Prostate gland (tissue), 2 donors: ENCODE results near the gene GPR52. TPM values are rescaled to one million over a fixed set of nuclear protein-coding genes. Genes with fewer than 3 reads are reported as not detected.

Experiments used
- DNase-seq: peaks from one replicate; pipeline ENCODE4 v3.0.0-alpha.2; 2019; ENCODE audit warnings: low spot score
- H3K27ac ChIP-seq, 2 donors: fragments of 200-600 bp; sonication (generic); 2 replicates each; pipeline ENCODE4 v1.5.1; 2017 to 2019
- H3K27me3 ChIP-seq: fragments of 200-600 bp; sonication (generic); replicated peaks from 2 replicates; pipeline ENCODE4 v1.5.1; 2019; ENCODE audit not compliant: insufficient read depth
- H3K36me3 ChIP-seq, 2 donors: fragments of 200-600 bp; sonication (generic); 1 replicate in 1 of 2; 2 replicates in 1 of 2; pipeline versions ENCODE4 v1.5.1 to v1.8.1; 2017 to 2019
- H3K4me1 ChIP-seq: fragments of 200-600 bp; sonication (generic); replicated peaks from 2 replicates; pipeline ENCODE4 v1.5.1; 2019
- H3K4me3 ChIP-seq, 2 donors: fragments of 200-600 bp; sonication (generic); 2 replicates each; pipeline ENCODE4 v1.5.1; 2017 to 2019
- H3K9me3 ChIP-seq: fragments of 200-600 bp; sonication (generic); 2 replicates; pipeline ENCODE4 v1.5.1; 2017
- CTCF ChIP-seq, 4 experiments: fragments of 200-600 bp in 2 of 4; fragments of 450-650 bp in 2 of 4; sonication (generic) in 2 of 4; IDR thresholded peaks; 1 replicate in 3 of 4; 2 replicates in 1 of 4; pipeline ENCODE4 v1.5.1; 2016 to 2019; ENCODE audit warnings: antibody characterized with exemption in 4 of 4, mild to moderate bottlenecking in 2 of 4, moderate library complexity in 2 of 4
- POLR2A ChIP-seq: fragments of 450-650 bp; IDR thresholded peaks from one replicate; pipeline ENCODE4 v1.6.1; 2016; ENCODE audit warnings: antibody characterized with exemption, mild to moderate bottlenecking
- POLR2AphosphoS5 ChIP-seq: sonication (generic); formaldehyde crosslinking; IDR thresholded peaks from one replicate; pipeline ENCODE4 v1.6.1; 2017; ENCODE audit warnings: antibody characterized with exemption
- WGBS: methylation state at CpG from one replicate; pipeline ENCODE4 v1.1.5; 2018; 5-methylcytosine and 5-hydroxymethylcytosine counted together
- intact Hi-C: fragments of 100-400 bp; cut with DNase I; formaldehyde crosslinking; loops from one replicate; pipeline ENCODE4 v1.14.2; 2022
- total RNA-seq, 2 donors: library from RNA; depleted of rRNA; stranded (reverse); fragments of >200 nt; gene quantifications; one replicate each; pipeline ENCODE4 v1.1.0, GENCODE V29; 2016

GPR52 gene
- total RNA-seq, 2 donors from 2014 or later, result 0.18 to 6.0 TPM

GRCh38 chr1:174469052-174469451 lies 21.3 kb downstream of the GPR52 start:
- no peaks in the 10 kb centered on the region for H3K4me1 ChIP-seq
- H3K27me3 ChIP-seq, result no peaks in the 10 kb centered on the region
- no peak overlapping the region for H3K27ac ChIP-seq
- no peak overlapping the region for H3K4me3 ChIP-seq
- H3K36me3 ChIP-seq, result no peaks in the 10 kb centered on the region
- intact Hi-C loops, result no loop called here
- no peaks in the 10 kb centered on the region for H3K9me3 ChIP-seq
- TF ChIP-seq POLR2A (no peak), POLR2AphosphoS5 (no peak), CTCF (IDR thresholded peaks at IDR 0.05) (no peak)
- no peak for DNase-seq
- WGBS, result 73% methylated on average over 2 of the region's 2 CpGs

- TF ChIP-seq CTCF (IDR thresholded peaks at IDR 0.05) (no peak), POLR2A (no peak), POLR2AphosphoS5 (no peak)
- Histone ChIP-seq H3K4me3 (no peak overlapping the region), H3K27me3 (no peaks in the 10 kb centered on the region), H3K4me1 (no peaks in the 10 kb centered on the region), H3K36me3 (no peaks in the 10 kb centered on the region), H3K9me3 (no peaks in the 10 kb centered on the region), H3K27ac (no peak overlapping the region)
- 9% methylated on average over 1 of the region's 1 CpG for WGBS
- intact Hi-C loops, result no loop called here
- DNase-seq, result no peak
These were observed 21.9 kb downstream of the GPR52 start for GRCh38 chr1:174469687-174470086.

GRCh38 chr1:174479281-174479680 lies 31.5 kb downstream of the GPR52 start:
- H3K4me1 ChIP-seq, result no peaks in the 10 kb centered on the region
- H3K27me3 ChIP-seq, result no peaks in the 10 kb centered on the region
- H3K4me3 ChIP-seq, result no peak overlapping the region
- H3K27ac ChIP-seq, result no peak overlapping the region
- intact Hi-C loops, result no loop called here
- H3K36me3 ChIP-seq, result no peaks in the 10 kb centered on the region
- DNase-seq, result no peak
- no peaks in the 10 kb centered on the region for H3K9me3 ChIP-seq
- TF ChIP-seq POLR2A (no peak), CTCF (IDR thresholded peaks at IDR 0.05) (no peak), POLR2AphosphoS5 (no peak)
- WGBS, result 96% methylated on average over 1 of the region's 1 CpG

GRCh38 chr1:174480324-174480723 lies 32.6 kb downstream of the GPR52 start:
- intact Hi-C loops, result no loop called here
- DNase-seq, result no peak
- no peak overlapping the region for H3K4me3 ChIP-seq
- 83% methylated on average over 1 of the region's 1 CpG for WGBS
- H3K27ac ChIP-seq, result no peak overlapping the region
- no peaks in the 10 kb centered on the region for H3K9me3 ChIP-seq
- TF ChIP-seq CTCF (IDR thresholded peaks at IDR 0.05) (no peak), POLR2AphosphoS5 (no peak), POLR2A (no peak)
- H3K4me1 ChIP-seq, result no peaks in the 10 kb centered on the region
- H3K27me3 ChIP-seq, result no peaks in the 10 kb centered on the region
- H3K36me3 ChIP-seq, result no peaks in the 10 kb centered on the region

DNA sequence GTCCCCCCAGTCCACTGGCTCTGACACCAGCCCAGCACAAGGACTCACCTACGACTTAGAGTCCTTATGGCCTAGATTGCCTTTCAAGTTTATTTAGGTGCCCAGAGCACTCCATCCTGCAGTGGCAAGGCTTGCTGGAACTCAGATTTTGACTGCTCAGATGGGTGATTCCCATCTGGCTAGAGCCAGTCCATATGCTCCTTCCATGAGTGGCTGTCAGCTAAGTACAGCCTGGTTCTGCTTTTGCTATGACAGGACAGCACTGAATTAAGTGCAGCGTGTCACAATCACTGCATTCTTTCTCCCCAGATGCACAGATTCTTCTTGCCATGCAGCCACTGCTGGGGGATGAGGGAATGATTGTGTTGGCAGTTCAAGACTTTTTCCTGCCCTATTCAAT lies 43.8 kb downstream of the GPR52 start:
- H3K27me3 ChIP-seq, result no peaks in the 10 kb centered on the region
- WGBS, result 97% methylated on average over 2 of the region's 2 CpGs
- no peaks in the 10 kb centered on the region for H3K4me1 ChIP-seq
- H3K4me3 ChIP-seq, result no peak overlapping the region
- no peak for DNase-seq
- TF ChIP-seq POLR2A (no peak), CTCF (IDR thresholded peaks at IDR 0.05) (no peak), POLR2AphosphoS5 (no peak)
- intact Hi-C loops, result no loop called here
- no peaks in the 10 kb centered on the region for H3K36me3 ChIP-seq
- no peak overlapping the region for H3K27ac ChIP-seq
- H3K9me3 ChIP-seq, result no peaks in the 10 kb centered on the region
